COR-L47 (cell line): ENCODE measurements around the gene RPS18.

Experiments used
- DNase-seq: peaks from one replicate; lab custom pipeline; 2025; lab: John Stamatoyannopoulos, UW

Gene RPS18

GRCh38 chr6:33314943-33315792 is 43.3 kb downstream of the RPS18 start:
- peak; percentile 33 for DNase-seq

GRCh38 chr6:33315793-33316602 is 44.1 kb downstream of the RPS18 start:
- no peak for DNase-seq

- no peak for DNase-seq
These were observed 44.9 kb downstream of the RPS18 start for GRCh38 chr6:33316603-33317418.

- DNase-seq, result no peak
These were observed 45.5 kb downstream of the RPS18 start for GRCh38 chr6:33317419-33317668.

GRCh38 chr6:33317669-33318425 is 46.0 kb downstream of the RPS18 start, which contains the start of gene ZBTB22:
Gene ZBTB22 (minus strand): TSS chr6:33317744. CDS start chr6:33316916, 828 bp downstream.
- DNase-seq, result peak; percentile 97

GRCh38 chr6:33318426-33319073 is 46.7 kb downstream of the RPS18 start:
- no peak for DNase-seq

- DNase-seq, result no peak
These were observed 48.1 kb downstream of the RPS18 start for GRCh38 chr6:33319939-33320314.

- DNase-seq, result no peak
These were observed 48.7 kb downstream of the RPS18 start for GRCh38 chr6:33320315-33321181.

GRCh38 chr6:33321227-33321626 is 49.4 kb downstream of the RPS18 start:
- no peak for DNase-seq

GRCh38 chr6:33323623-33323948 is 51.7 kb downstream of the RPS18 start:
- DNase-seq, result peak; percentile 72

GRCh38 chr6:33324125-33324524 is 52.2 kb downstream of the RPS18 start:
- no peak for DNase-seq
